H9 (cell line): ENCODE results near the gene ADGRL3. TPM values are rescaled to one million over a fixed set of nuclear protein-coding genes. Genes with fewer than 3 reads are reported as not detected.

Source experiments
- DNase-seq: peaks from one replicate; pipeline ENCODE4 v3.0.0-alpha.2; 2017
- H2AFZ ChIP-seq: one replicate; pipeline ENCODE4 v1.6.1; 2013; ENCODE audit warnings: mild to moderate bottlenecking, low read length, control low read depth, moderate library complexity
- H2AK5ac ChIP-seq: 2 replicates; pipeline ENCODE4 v1.6.1; 2013; ENCODE audit warnings: low read length, control low read depth, mixed read lengths; ENCODE audit not compliant: insufficient read length
- H2BK120ac ChIP-seq: one replicate; pipeline ENCODE4 v1.6.1; 2013; ENCODE audit warnings: low read depth, mild to moderate bottlenecking, low read length, control low read depth, inconsistent platforms; ENCODE audit not compliant: poor library complexity, severe bottlenecking
- H2BK12ac ChIP-seq: 2 replicates; pipeline ENCODE4 v1.6.1; 2013; ENCODE audit warnings: low read length, control low read depth, mixed read lengths, low read depth; ENCODE audit not compliant: insufficient read length
- H2BK15ac ChIP-seq: 2 replicates; pipeline ENCODE4 v1.6.1; 2013; ENCODE audit warnings: low read depth, low read length, control low read depth
- H2BK20ac ChIP-seq: one replicate; pipeline ENCODE4 v1.6.1; 2013; ENCODE audit warnings: low read depth, mild to moderate bottlenecking, low read length, control low read depth, inconsistent platforms; ENCODE audit not compliant: poor library complexity, severe bottlenecking
- H2BK5ac ChIP-seq: 2 replicates; pipeline ENCODE4 v1.6.1; 2013; ENCODE audit warnings: low read length, control low read depth, mixed read lengths; ENCODE audit not compliant: insufficient read length
- H3K14ac ChIP-seq: 2 replicates; pipeline ENCODE4 v1.6.1; 2013; ENCODE audit warnings: low read length, control low read depth; ENCODE audit not compliant: insufficient read depth
- H3K18ac ChIP-seq: 2 replicates; pipeline ENCODE4 v1.6.1; 2013; ENCODE audit warnings: low read depth, mild to moderate bottlenecking, mixed read lengths, low read length, control low read depth; ENCODE audit not compliant: insufficient read length
- H3K23ac ChIP-seq: 2 replicates; pipeline ENCODE4 v1.6.1; 2013; ENCODE audit warnings: low read length, control low read depth, mixed read lengths, low read depth; ENCODE audit not compliant: insufficient read length
- H3K23me2 ChIP-seq: 2 replicates; pipeline ENCODE4 v1.6.1; 2013; ENCODE audit warnings: low read depth, mild to moderate bottlenecking, mixed read lengths, low read length, control low read depth; ENCODE audit not compliant: insufficient read length, poor library complexity, severe bottlenecking
- H3K27ac ChIP-seq: 2 replicates; pipeline ENCODE4 v1.5.1; 2013; ENCODE audit warnings: low read length, control low read depth, mixed read lengths, low read depth; ENCODE audit not compliant: insufficient read length
- H3K27me3 ChIP-seq: 2 replicates; pipeline ENCODE4 v1.6.1; 2013; ENCODE audit warnings: low read length, control low read depth, inconsistent platforms; ENCODE audit not compliant: insufficient read depth
- H3K4ac ChIP-seq: 2 replicates; pipeline ENCODE4 v1.6.1; 2013; ENCODE audit warnings: low read depth, mild to moderate bottlenecking, control low read depth, inconsistent platforms, low read length, moderate library complexity
- H3K4me1 ChIP-seq: 2 replicates; pipeline ENCODE4 v1.6.1; 2013; ENCODE audit warnings: low read length, control low read depth, inconsistent platforms; ENCODE audit not compliant: insufficient read depth
- H3K4me2 ChIP-seq: 2 replicates; pipeline ENCODE4 v1.6.1; 2013; ENCODE audit warnings: low read length, control low read depth, mixed read lengths; ENCODE audit not compliant: insufficient read length, insufficient read depth
- H3K56ac ChIP-seq: 2 replicates; pipeline ENCODE4 v1.6.1; 2013; ENCODE audit warnings: low read depth, mild to moderate bottlenecking, mixed read lengths, low read length, control low read depth; ENCODE audit not compliant: insufficient read length
- H3K79me1 ChIP-seq: 2 replicates; pipeline ENCODE4 v1.6.1; 2013; ENCODE audit warnings: low read depth, mild to moderate bottlenecking, moderate library complexity, low read length, control low read depth, inconsistent platforms; ENCODE audit not compliant: insufficient read depth, poor library complexity, severe bottlenecking
- H3K79me2 ChIP-seq: 2 replicates; pipeline ENCODE4 v1.6.1; 2013; ENCODE audit warnings: low read length, control low read depth, inconsistent platforms; ENCODE audit not compliant: insufficient read depth
- H3K9ac ChIP-seq: 2 replicates; pipeline ENCODE4 v1.6.1; 2013; ENCODE audit warnings: low read length, control low read depth, mixed read lengths; ENCODE audit not compliant: insufficient read length; ENCODE audit errors: extremely low read depth
- H3K9me3 ChIP-seq: one replicate; pipeline ENCODE4 v1.6.1; 2013; ENCODE audit warnings: low read depth, low read length, inconsistent platforms; ENCODE audit not compliant: control insufficient read depth
- H3T11ph ChIP-seq: one replicate; pipeline ENCODE4 v1.6.1; 2013; ENCODE audit warnings: mild to moderate bottlenecking, low read length, control low read depth, inconsistent platforms
- H4K20me1 ChIP-seq: one replicate; pipeline ENCODE4 v1.6.1; 2013; ENCODE audit not compliant: control insufficient read depth, insufficient read length, insufficient read depth
- H4K5ac ChIP-seq: 2 replicates; pipeline ENCODE4 v1.6.1; 2013; ENCODE audit warnings: low read depth, mild to moderate bottlenecking, mixed read lengths, low read length, control low read depth; ENCODE audit not compliant: insufficient read length
- H4K8ac ChIP-seq: replicated peaks from 2 replicates; pipeline ENCODE4 v1.6.1; 2013; ENCODE audit warnings: low read length, control low read depth, mixed read lengths, low read depth; ENCODE audit not compliant: insufficient read length
- H4K91ac ChIP-seq: 2 replicates; pipeline ENCODE4 v1.6.1; 2013; ENCODE audit warnings: low read depth, mild to moderate bottlenecking, moderate library complexity, mixed read lengths, low read length, control low read depth; ENCODE audit not compliant: insufficient read length
- H3K27ac Mint-ChIP-seq, 3 experiments: 2 replicates in 2 of 3; 3 replicates in 1 of 3; pipeline ENCODE4 v1.8.0; 2020 to 2021; ENCODE audit warnings: mixed read lengths in 3 of 3, mild to moderate bottlenecking in 1 of 3, moderate library complexity in 1 of 3
- H3K27me3 Mint-ChIP-seq: 2 replicates; pipeline ENCODE4 v1.8.0; 2021; ENCODE audit warnings: low read depth, mild to moderate bottlenecking, moderate library complexity, mixed read lengths
- H3K36me3 Mint-ChIP-seq, 3 experiments: 2 replicates in 2 of 3; 3 replicates in 1 of 3; pipeline ENCODE4 v1.8.0; 2020 to 2021; ENCODE audit warnings: low read depth in 3 of 3, mixed read lengths in 3 of 3; ENCODE audit not compliant: insufficient read depth in 1 of 3
- H3K4me1 Mint-ChIP-seq, 2 experiments: 2 replicates each; pipeline ENCODE4 v1.8.0; 2020; ENCODE audit warnings: mixed read lengths in 2 of 2
- H3K4me3 Mint-ChIP-seq, 2 experiments: 2 replicates in 1 of 2; 3 replicates in 1 of 2; pipeline ENCODE4 v1.8.0; 2020 to 2021; ENCODE audit warnings: mild to moderate bottlenecking in 2 of 2, mixed read lengths in 2 of 2, moderate library complexity in 1 of 2
- H3K9me3 Mint-ChIP-seq, 2 experiments: 2 replicates in 1 of 2; 3 replicates in 1 of 2; pipeline ENCODE4 v1.8.0; 2020; ENCODE audit warnings: mild to moderate bottlenecking in 2 of 2, mixed read lengths in 2 of 2, moderate library complexity in 1 of 2
- CTCF ChIP-seq: fragments of 200-600 bp; sonication (generic); conservative IDR thresholded peaks from 3 replicates; pipeline ENCODE4 v1.8.0; 2021; ENCODE audit warnings: antibody characterized with exemption, mild to moderate bottlenecking
- WGBS: extraction: QIAGEN DNeasy Blood & Tissue Kit; methylation state at CpG from one replicate; pipeline ENCODE4 v1.1.7; 2013; ENCODE audit warnings: missing lambda C conversion rate, low lambda C conversion rate, mixed read lengths; ENCODE audit not compliant: insufficient read length; ENCODE audit errors: extremely low coverage; 5-methylcytosine and 5-hydroxymethylcytosine counted together
- total RNA-seq: library from RNA; stranded (reverse); gene quantifications from 2 replicates; pipeline ENCODE4 v1.2.1, GENCODE V29; 2021

Gene ADGRL3
- total RNA-seq, 1 experiment from 2014 or later: 5.9 TPM

- H2BK15ac ChIP-seq: no peak overlapping the region
- Mint-ChIP-seq H3K4me3 (no peak overlapping the region), H3K4me1 (peaks cover 36 to 40% of the 10 kb centered on the region in 2 experiments), H3K27ac (no peak overlapping the region), H3K9me3 (0 out of 5 replicates have a peak, but pooled peaks cover 0 to 2% of the 10 kb centered on the region in 2 experiments), H3K36me3 (peaks cover 0 to 10% (median 0%) of the 10 kb centered on the region in 3 experiments; a peak in 2 of 7 replicates), H3K27me3 (no peaks in the 10 kb centered on the region)
- WGBS: no CpG with 5 or more reads among the region's 2 CpGs
- H3K4me1 ChIP-seq: peaks cover 5% of the 10 kb centered on the region; the same call in 1 of the 2 replicates
- H2AK5ac ChIP-seq: no peak overlapping the region
- no peak overlapping the region for H3K18ac ChIP-seq
- H3K23me2 ChIP-seq: no peaks in the 10 kb centered on the region
- no peak for DNase-seq
- no peak overlapping the region for H3T11ph ChIP-seq
- H4K5ac ChIP-seq: no peak overlapping the region
- no peak overlapping the region for H3K4ac ChIP-seq
- no peak for TF ChIP-seq CTCF
- H4K8ac ChIP-seq: no peak overlapping the region
- H2BK20ac ChIP-seq: no peak overlapping the region
- no peak overlapping the region for H2BK12ac ChIP-seq
- no peak overlapping the region for H2BK5ac ChIP-seq
- no peaks in the 10 kb centered on the region for H3K9me3 ChIP-seq
- H3K4me2 ChIP-seq: no peak overlapping the region
- no peaks in the 10 kb centered on the region for H4K20me1 ChIP-seq
- no peak overlapping the region for H3K14ac ChIP-seq
- no peaks in the 10 kb centered on the region for H3K79me1 ChIP-seq
- H2AFZ ChIP-seq: no peak overlapping the region
- no peaks in the 10 kb centered on the region for H3K27me3 ChIP-seq
- no peak overlapping the region for H4K91ac ChIP-seq
- H3K23ac ChIP-seq: no peak overlapping the region
- H3K79me2 ChIP-seq: no peaks in the 10 kb centered on the region
- no peak overlapping the region for H3K56ac ChIP-seq
- no peak overlapping the region for H2BK120ac ChIP-seq
- no peak overlapping the region for H3K9ac ChIP-seq
- H3K27ac ChIP-seq: no peak overlapping the region
Observed at GRCh38 chr4:61918987-61919386, 718.9 kb downstream of the ADGRL3 start.
